ENCODE results near the gene AGBL4.

The AGBL4 gene

DNA sequence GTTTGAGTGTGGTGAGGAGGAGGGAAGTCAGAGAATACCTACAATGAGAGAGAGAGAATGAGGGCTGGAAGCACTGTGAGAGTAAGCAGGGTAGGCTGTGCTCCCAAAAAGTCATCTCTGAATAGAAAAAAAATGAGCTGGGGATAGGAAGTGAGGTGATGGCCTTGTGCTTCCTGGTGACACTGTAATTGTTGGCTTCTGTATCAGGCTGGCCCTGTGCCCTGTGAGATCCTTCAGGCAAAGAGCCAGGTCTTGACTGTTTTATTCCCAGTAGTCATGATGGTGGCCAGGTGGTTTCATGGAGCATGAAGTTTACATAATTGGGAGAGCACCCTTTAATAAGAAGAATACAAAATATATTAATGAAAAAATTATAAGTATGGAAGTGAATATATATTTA lies 1531.4 kb downstream of the AGBL4 start:
- ChIA-PET POLR2A (no interaction called here), CTCF (no interaction called here)
- TF ChIP-seq, protein P1, sequence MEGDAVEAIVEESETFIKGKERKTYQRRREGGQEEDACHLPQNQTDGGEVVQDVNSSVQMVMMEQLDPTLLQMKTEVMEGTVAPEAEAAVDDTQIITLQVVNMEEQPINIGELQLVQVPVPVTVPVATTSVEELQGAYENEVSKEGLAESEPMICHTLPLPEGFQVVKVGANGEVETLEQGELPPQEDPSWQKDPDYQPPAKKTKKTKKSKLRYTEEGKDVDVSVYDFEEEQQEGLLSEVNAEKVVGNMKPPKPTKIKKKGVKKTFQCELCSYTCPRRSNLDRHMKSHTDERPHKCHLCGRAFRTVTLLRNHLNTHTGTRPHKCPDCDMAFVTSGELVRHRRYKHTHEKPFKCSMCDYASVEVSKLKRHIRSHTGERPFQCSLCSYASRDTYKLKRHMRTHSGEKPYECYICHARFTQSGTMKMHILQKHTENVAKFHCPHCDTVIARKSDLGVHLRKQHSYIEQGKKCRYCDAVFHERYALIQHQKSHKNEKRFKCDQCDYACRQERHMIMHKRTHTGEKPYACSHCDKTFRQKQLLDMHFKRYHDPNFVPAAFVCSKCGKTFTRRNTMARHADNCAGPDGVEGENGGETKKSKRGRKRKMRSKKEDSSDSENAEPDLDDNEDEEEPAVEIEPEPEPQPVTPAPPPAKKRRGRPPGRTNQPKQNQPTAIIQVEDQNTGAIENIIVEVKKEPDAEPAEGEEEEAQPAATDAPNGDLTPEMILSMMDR (IDR thresholded peaks at IDR 0.05; ENCODE audit: control extremely low read depth, extremely low read depth, low read depth, missing control alignments): no peak
- DNase-seq (ENCODE audit: extremely low spot score): no peak

- CTCF ChIA-PET: interaction anchor here (1.0 to 2.1 kb wide), 2 partner anchors 8 to 11 kb away, joined by 3 to 9 read pairs; no protein-coding TSS in a partner anchor
- TF ChIP-seq, protein P1 (IDR thresholded peaks at IDR 0.05; ENCODE audit: control extremely low read depth, extremely low read depth, low read depth, missing control alignments): no peak
- POLR2A ChIA-PET: no interaction called here
- no peak for DNase-seq (ENCODE audit: extremely low spot score)
These were observed 1535.0 kb downstream of the AGBL4 start for GRCh38 chr1:48488721-48489120.

Measured in GM10248 (cell line).